IMR-90 (cell line): ENCODE measurements around the gene ST6GALNAC4. TPM values are rescaled to one million over a fixed set of nuclear protein-coding genes. Genes with fewer than 3 reads are reported as not detected.

ENCODE experiments used
- ATAC-seq: fragments of 200-7000 bp; cut with Tn5 transposase; 2 replicates; pipeline ENCODE4 v1.9.1; 2020; ENCODE audit warnings: low read depth, mild to moderate bottlenecking, moderate library complexity
- BruUV-seq: library from RNA; stranded (reverse); fragments of 400-500 nt; replicated peaks from 2 replicates; lab custom pipeline; 2021; lab: Mats Ljungman, UMichigan
- CTCF ChIA-PET: fragments of 300-600 bp; formaldehyde crosslinking; extraction: SDS; loops from one replicate; lab custom pipeline; 2021; ENCODE audit warnings: antibody characterized with exemption; lab: Yijun Ruan, JAX
- POLR2A ChIA-PET: fragments of 300-600 bp; sonication (Branson Sonifier 250); formaldehyde crosslinking; loops from one replicate; lab custom pipeline; 2022; ENCODE audit warnings: antibody characterized with exemption; ENCODE audit not compliant: unreplicated experiment; lab: Charles Lee
- DNase-seq: peaks from one replicate; pipeline ENCODE4 v3.0.0; 2013
- H2AFZ ChIP-seq: replicated peaks from 2 replicates; pipeline ENCODE3; 2013; ENCODE audit warnings: low read length, mild to moderate bottlenecking; ENCODE audit not compliant: poor library complexity
- H2AK5ac ChIP-seq: 2 replicates; pipeline ENCODE4 v1.6.1; 2013; ENCODE audit warnings: low read depth, low read length, inconsistent platforms
- H2AK9ac ChIP-seq: replicated peaks from 2 replicates; pipeline ENCODE3; 2013; ENCODE audit warnings: mild to moderate bottlenecking, low read depth, low read length, moderate library complexity; ENCODE audit not compliant: poor library complexity
- H2BK120ac ChIP-seq: 2 replicates; pipeline ENCODE4 v1.6.1; 2013; ENCODE audit warnings: low read depth, low read length, inconsistent platforms
- H2BK15ac ChIP-seq: 3 replicates; pipeline ENCODE4 v1.6.1; 2013; ENCODE audit warnings: low read depth, low read length, inconsistent platforms
- H2BK20ac ChIP-seq: 2 replicates; pipeline ENCODE4 v1.6.1; 2013; ENCODE audit warnings: low read depth, mild to moderate bottlenecking, inconsistent platforms, low read length, moderate library complexity
- H2BK5ac ChIP-seq: 2 replicates; pipeline ENCODE4 v1.6.1; 2013; ENCODE audit warnings: mild to moderate bottlenecking, low read depth, low read length, inconsistent platforms; ENCODE audit not compliant: poor library complexity, severe bottlenecking
- H3K14ac ChIP-seq: replicated peaks from 2 replicates; pipeline ENCODE4 v1.6.1; 2013; ENCODE audit warnings: low read depth, low read length, inconsistent platforms
- H3K18ac ChIP-seq: 2 replicates; pipeline ENCODE4 v1.6.1; 2013; ENCODE audit warnings: low read depth, low read length, control low read depth
- H3K23ac ChIP-seq: 2 replicates; pipeline ENCODE4 v1.6.1; 2013; ENCODE audit warnings: low read depth, low read length, inconsistent platforms
- H3K27ac ChIP-seq: 2 replicates; pipeline ENCODE4 v1.5.1; 2013; ENCODE audit warnings: mild to moderate bottlenecking, control low read depth, low read length; ENCODE audit not compliant: insufficient read depth
- H3K27me3 ChIP-seq: 2 replicates; pipeline ENCODE4 v1.6.1; 2013; ENCODE audit warnings: low read length; ENCODE audit not compliant: control insufficient read depth, insufficient read depth
- H3K36me3 ChIP-seq: 2 replicates; pipeline ENCODE4 v1.6.1; 2013; ENCODE audit warnings: low read length, mixed read lengths; ENCODE audit not compliant: control insufficient read depth, insufficient read depth
- H3K4ac ChIP-seq: 2 replicates; pipeline ENCODE4 v1.6.1; 2013; ENCODE audit warnings: low read depth, low read length, inconsistent platforms
- H3K4me1 ChIP-seq: 2 replicates; pipeline ENCODE4 v1.6.1; 2013; ENCODE audit warnings: low read length, mixed read lengths; ENCODE audit not compliant: control insufficient read depth, insufficient read depth
- H3K4me2 ChIP-seq: 2 replicates; pipeline ENCODE4 v1.6.1; 2013; ENCODE audit warnings: low read depth, mild to moderate bottlenecking, control low read depth, low read length, moderate library complexity
- H3K4me3 ChIP-seq: 2 replicates; pipeline ENCODE4 v1.5.1; 2013; ENCODE audit warnings: low read depth, mild to moderate bottlenecking, control low read depth, low read length, moderate library complexity; ENCODE audit not compliant: insufficient read depth
- H3K56ac ChIP-seq: 2 replicates; pipeline ENCODE4 v1.6.1; 2013; ENCODE audit warnings: low read length, inconsistent platforms; ENCODE audit not compliant: insufficient read depth; ENCODE audit errors: extremely low read depth
- H3K79me1 ChIP-seq, 2 experiments: 2 replicates each; pipeline ENCODE4 v1.6.1; 2013; ENCODE audit warnings: low read length in 2 of 2, inconsistent platforms in 1 of 2, low read depth in 1 of 2
- H3K9ac ChIP-seq: 2 replicates; pipeline ENCODE4 v1.6.1; 2013; ENCODE audit warnings: low read depth, low read length, control low read depth
- H3K9me1 ChIP-seq: 2 replicates; pipeline ENCODE4 v1.6.1; 2013; ENCODE audit warnings: low read length, inconsistent platforms; ENCODE audit not compliant: insufficient read depth
- H3K9me3 ChIP-seq: 2 replicates; pipeline ENCODE4 v1.6.1; 2013; ENCODE audit warnings: low read length; ENCODE audit not compliant: control insufficient read depth, insufficient read depth
- H4K20me1 ChIP-seq: 2 replicates; pipeline ENCODE4 v1.6.1; 2013; ENCODE audit warnings: low read length, inconsistent platforms; ENCODE audit not compliant: insufficient read depth
- H4K5ac ChIP-seq: 2 replicates; pipeline ENCODE4 v1.6.1; 2013; ENCODE audit warnings: mild to moderate bottlenecking, low read depth, low read length, control low read depth
- H4K8ac ChIP-seq, 2 experiments: 2 replicates each; pipeline ENCODE4 v1.6.1; 2013; ENCODE audit warnings: low read depth in 2 of 2, low read length in 2 of 2, control low read depth in 1 of 2, inconsistent platforms in 1 of 2
- H4K91ac ChIP-seq: 2 replicates; pipeline ENCODE4 v1.6.1; 2013; ENCODE audit warnings: low read depth, low read length, inconsistent platforms; ENCODE audit not compliant: insufficient read depth
- ELK1 ChIP-seq: fragments of 150-350 bp; IDR thresholded peaks from 2 replicates; pipeline ENCODE4 v1.6.1; 2016; ENCODE audit warnings: low read depth, mild to moderate bottlenecking, low read length, moderate library complexity, borderline replicate concordance
- FOS ChIP-seq: fragments of 150-350 bp; IDR thresholded peaks from 2 replicates; pipeline ENCODE4 v1.6.1; 2016; ENCODE audit warnings: low read depth, low read length
- MAFK ChIP-seq: IDR thresholded peaks from 2 replicates; pipeline ENCODE4 v1.6.1; 2012; ENCODE audit warnings: low read depth, low read length, improper control_type of control experiment
- MAZ ChIP-seq: IDR thresholded peaks from 2 replicates; pipeline ENCODE4 v1.6.1; 2012; ENCODE audit warnings: low read depth, mild to moderate bottlenecking, low read length, improper control_type of control experiment, moderate library complexity, borderline replicate concordance
- MXI1 ChIP-seq: IDR thresholded peaks from 2 replicates; pipeline ENCODE4 v1.6.1; 2012; ENCODE audit warnings: low read depth, mild to moderate bottlenecking, low read length, moderate library complexity, borderline replicate concordance
- NFE2L2 ChIP-seq: fragments of 150-350 bp; IDR thresholded peaks from 2 replicates; pipeline ENCODE4 v1.6.1; 2016; ENCODE audit warnings: low read depth, mild to moderate bottlenecking, low read length
- RAD21 ChIP-seq: IDR thresholded peaks from 2 replicates; pipeline ENCODE4 v1.6.1; 2012; ENCODE audit warnings: low read length, improper control_type of control experiment
- RCOR1 ChIP-seq: IDR thresholded peaks from 2 replicates; pipeline ENCODE4 v1.6.1; 2012; ENCODE audit warnings: mild to moderate bottlenecking, low read length, improper control_type of control experiment; ENCODE audit not compliant: insufficient replicate concordance
- RFX5 ChIP-seq: IDR thresholded peaks from 2 replicates; pipeline ENCODE4 v1.8.0; 2012; ENCODE audit warnings: low read depth, mild to moderate bottlenecking, low read length, moderate library complexity
- SMC3 ChIP-seq: fragments of 150-350 bp; IDR thresholded peaks from 2 replicates; pipeline ENCODE4 v1.6.1; 2016; ENCODE audit warnings: low read depth, mild to moderate bottlenecking, antibody characterized with exemption, low read length, moderate library complexity
- USF2 ChIP-seq: fragments of 150-350 bp; IDR thresholded peaks from 2 replicates; pipeline ENCODE4 v1.6.1; 2017; ENCODE audit warnings: mild to moderate bottlenecking, antibody characterized with exemption, low read length, low read depth
- WGBS, 2 experiments: methylation state at CpG; one replicate each; pipeline versions ENCODE4 v1.1.5 to v1.1.7; 2013; ENCODE audit warnings: missing lambda C conversion rate in 2 of 2; ENCODE audit not compliant: insufficient read length in 1 of 2; ENCODE audit errors: extremely low coverage in 2 of 2; 5-methylcytosine and 5-hydroxymethylcytosine counted together
- dilution Hi-C: fragments of 300-500 bp; cut with HindIII; formaldehyde crosslinking; loops from one replicate; pipeline ENCODE4 v1.14.3; 2018; ENCODE audit warnings: low sequenced_read_pairs; ENCODE audit not compliant: unreplicated experiment
- in situ Hi-C: fragments of 300-500 bp; cut with MboI; formaldehyde crosslinking; loops from 3 replicates; pipeline ENCODE4 v1.14.3; 2019; ENCODE audit warnings: low sequenced_read_pairs, inconsistent platforms, mixed read lengths
- intact Hi-C: fragments of 100-400 bp; cut with micrococcal nuclease; formaldehyde crosslinking; loops from 2 replicates; pipeline ENCODE4 v1.10.0; 2022
- polyA plus RNA-seq, 3 experiments: library from polyadenylated mRNA; depleted of rRNA; stranded (reverse); fragments of >200 nt; gene quantifications; 2 replicates each; pipeline ENCODE4 v1.2.3, GENCODE V29; 2012; ENCODE audit warnings: low replicate concordance in 1 of 3
- total RNA-seq: library from RNA; depleted of rRNA; stranded (reverse); fragments of >200 nt; gene quantifications from 2 replicates; pipeline ENCODE4 v1.2.3, GENCODE V29; 2012

ST6GALNAC4 gene
- total and polyA plus RNA-seq, 2 of the 4 experiments (the other 2 are of a cell fraction) = 12.5 to 32.9 TPM

GRCh38 chr9:127905004-127905728 is 11.7 kb downstream of the ST6GALNAC4 start:
- TF ChIP-seq NFE2L2 = no peak
- TF ChIP-seq RCOR1 = no peak
- no peak for TF ChIP-seq MXI1
- no peak for TF ChIP-seq MAZ
- TF ChIP-seq USF2 = no peak
- no peak for TF ChIP-seq MAFK
- TF ChIP-seq ELK1 = no peak
- no peak for TF ChIP-seq FOS
- no peak for TF ChIP-seq SMC3
- no peak for TF ChIP-seq RAD21
- no peak for TF ChIP-seq RFX5
- Histone ChIP-seq H4K5ac (no peak overlapping the region), H3K23ac (no peak overlapping the region), H3K79me1 (peaks cover under 1 to 3% of the 10 kb centered on the region in 2 experiments; a peak in 2 of 4 replicates), H3K27ac (no peak overlapping the region), H2AK9ac (peak overlapping the region; percentile 30), H3K14ac (no peak overlapping the region), H3K18ac (no peak overlapping the region), H3K56ac (no peak overlapping the region), H4K20me1 (no peaks in the 10 kb centered on the region), H4K91ac (no peak overlapping the region), H3K4ac (no peak overlapping the region; the same call in 1 of the 2 replicates), H3K4me2 (no peak overlapping the region), H3K9ac (no peak overlapping the region), H2BK120ac (0 out of 2 replicates have a peak overlapping the region, but pooled peaks have one; percentile 8), H2BK15ac (no peak overlapping the region), H3K9me3 (no peaks in the 10 kb centered on the region), H3K4me3 (no peak overlapping the region), H3K4me1 (peaks cover 17% of the 10 kb centered on the region), H4K8ac (peak overlapping the region in 1 of 2 experiments; percentile 35; a peak in 2 of 4 replicates), H2AK5ac (peak overlapping the region; percentile 39), H3K27me3 (no peaks in the 10 kb centered on the region), H2BK20ac (no peak overlapping the region), H2AFZ (no peak overlapping the region), H2BK5ac (no peak overlapping the region), H3K36me3 (peaks cover 11% of the 10 kb centered on the region), H3K9me1 (peaks cover 7% of the 10 kb centered on the region)
- in situ Hi-C loops (no loop called here), dilution Hi-C loops (no loop called here), intact Hi-C loops (no loop called here)
- BruUV-seq = no TSS peak
- POLR2A ChIA-PET = no interaction called here
- CTCF ChIA-PET = interaction anchor here (1.1 kb wide), 1 partner anchor 35 kb away, joined by 4 read pairs; no protein-coding TSS in a partner anchor
- ATAC-seq (no peak), DNase-seq (no peak)
- WGBS, 2 experiments = 50% methylated on average over 1 of the region's 5 CpGs; no CpG with 5 or more reads in 1 of the 2 experiments
